GM21423 (cell line): Measurements from ENCODE around the gene AGL.
"Not testable (repeated sequence)": the region's sequence is repeated elsewhere in the genome, so short reads cannot be mapped to it uniquely, and the experiment has no call there.

Experiments
- ATAC-seq: cut with Tn5 transposase; IDR thresholded peaks from one replicate; pipeline ENCODE4 v1.9.1; 2021; ENCODE audit warnings: mild to moderate bottlenecking, moderate library complexity; ENCODE audit not compliant: unreplicated experiment

The AGL gene

GRCh38 chr1:99972066-99972465 lies 121.9 kb downstream of the AGL start:
- not testable (repeated sequence) for ATAC-seq
